HEK293T (cell line): Measurements from ENCODE around the gene SFXN3.

ENCODE experiments used
- CTCF ChIA-PET: fragments of 350-600 bp; formaldehyde crosslinking; extraction: SDS; loops from one replicate; lab custom pipeline; 2021; ENCODE audit warnings: antibody characterized with exemption, inconsistent platforms; lab: Yijun Ruan, JAX
- POLR2A ChIA-PET: fragments of 350-600 bp; formaldehyde crosslinking; extraction: SDS; loops from one replicate; lab custom pipeline; 2020; ENCODE audit warnings: antibody characterized with exemption, inconsistent platforms; lab: Yijun Ruan, JAX
- DNase-seq: peaks from one replicate; pipeline ENCODE4 v3.0.0; 2012; ENCODE audit warnings: mixed read lengths; ENCODE audit errors: extremely low spot score
- ARNT ChIP-seq: fragments of 450-650 bp; IDR thresholded peaks from 2 replicates; pipeline ENCODE4 v1.6.1; 2017; ENCODE audit warnings: mild to moderate bottlenecking
- BHLHE40 ChIP-seq: fragments of 450-650 bp; IDR thresholded peaks from 2 replicates; pipeline ENCODE4 v1.6.1; 2016; ENCODE audit warnings: mild to moderate bottlenecking, moderate library complexity, borderline replicate concordance
- CTBP1 ChIP-seq: fragments of 450-650 bp; IDR thresholded peaks from 2 replicates; pipeline ENCODE4 v1.6.1; 2016; ENCODE audit warnings: borderline replicate concordance
- ELF4 ChIP-seq: fragments of 450-650 bp; IDR thresholded peaks from 2 replicates; pipeline ENCODE4 v1.6.1; 2017; ENCODE audit warnings: antibody characterized with exemption
- FOXA1 ChIP-seq: fragments of 450-650 bp; IDR thresholded peaks from 2 replicates; pipeline ENCODE4 v1.6.1; 2016; ENCODE audit warnings: mild to moderate bottlenecking
- FOXK2 ChIP-seq: fragments of 450-650 bp; IDR thresholded peaks from 2 replicates; pipeline ENCODE4 v1.6.1; 2016; ENCODE audit warnings: mild to moderate bottlenecking
- FOXM1 ChIP-seq: fragments of 450-650 bp; IDR thresholded peaks from 2 replicates; pipeline ENCODE4 v1.6.1; 2017; ENCODE audit warnings: mild to moderate bottlenecking, borderline replicate concordance
- HDGF ChIP-seq: fragments of 450-650 bp; IDR thresholded peaks from 2 replicates; pipeline ENCODE4 v1.6.1; 2017; ENCODE audit warnings: antibody characterized with exemption, borderline replicate concordance
- L3MBTL2 ChIP-seq: fragments of 450-650 bp; conservative IDR thresholded peaks from 2 replicates; pipeline ENCODE4 v1.6.1; 2016; ENCODE audit warnings: mild to moderate bottlenecking
- LEF1 ChIP-seq: fragments of 450-650 bp; IDR thresholded peaks from 2 replicates; pipeline ENCODE4 v1.6.1; 2017; ENCODE audit warnings: mild to moderate bottlenecking, borderline replicate concordance
- NFRKB ChIP-seq: fragments of 450-650 bp; IDR thresholded peaks from 2 replicates; pipeline ENCODE4 v1.6.1; 2016; ENCODE audit warnings: mild to moderate bottlenecking, moderate library complexity
- PKNOX1 ChIP-seq: fragments of 450-650 bp; IDR thresholded peaks from 2 replicates; pipeline ENCODE4 v1.6.1; 2016
- SP1 ChIP-seq: fragments of 450-650 bp; IDR thresholded peaks from 2 replicates; pipeline ENCODE4 v1.6.1; 2017
- SUZ12 ChIP-seq: fragments of 450-650 bp; IDR thresholded peaks from 2 replicates; pipeline ENCODE4 v1.6.1; 2016; ENCODE audit warnings: mild to moderate bottlenecking
- TARDBP ChIP-seq: fragments of 450-650 bp; IDR thresholded peaks from 2 replicates; pipeline ENCODE4 v1.6.1; 2016
- ZNF384 ChIP-seq: fragments of 450-650 bp; IDR thresholded peaks from 2 replicates; pipeline ENCODE4 v1.6.1; 2016

Gene SFXN3

DNA sequence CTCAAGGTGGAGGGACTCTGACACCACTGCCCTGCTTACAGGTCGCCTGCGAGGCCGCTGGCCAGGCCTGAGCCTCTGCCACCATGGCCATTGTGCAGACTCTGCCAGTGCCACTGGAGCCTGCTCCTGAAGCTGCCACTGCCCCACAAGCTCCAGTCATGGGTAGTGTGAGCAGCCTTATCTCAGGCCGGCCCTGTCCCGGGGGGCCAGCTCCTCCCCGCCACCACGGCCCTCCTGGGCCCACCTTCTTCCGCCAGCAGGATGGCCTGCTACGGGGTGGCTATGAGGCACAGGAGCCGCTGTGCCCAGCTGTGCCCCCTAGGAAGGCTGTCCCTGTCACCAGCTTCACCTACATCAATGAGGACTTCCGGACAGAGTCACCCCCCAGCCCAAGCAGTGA, 28.6 kb upstream of the SFXN3 start:
- ChIA-PET POLR2A (interaction anchor here (1.0 to 1.6 kb wide), 2 partner anchors 40 to 59 kb away, joined by 4 read pairs; partner anchors contain the start of gene KAZALD1), CTCF (interaction anchor here (0.7 to 1.9 kb wide), 3 partner anchors 9 to 16 kb away, joined by 3 to 9 read pairs (median 5); no protein-coding TSS in a partner anchor)
- TF ChIP-seq NFRKB (no peak), ZNF384 (no peak)
- DNase-seq, result no peak

- TF ChIP-seq PKNOX1 (no peak), ELF4 (no peak), BHLHE40 (no peak), HDGF (no peak), TARDBP (no peak)
- no peak for DNase-seq
- ChIA-PET POLR2A (interaction anchor here (1.6 kb wide), 1 partner anchor 58 kb away, joined by 4 read pairs; the partner anchor contains the start of gene KAZALD1), CTCF (interaction anchor here (0.6 to 1.9 kb wide), 2 partner anchors 8 to 37 kb away, joined by 3 to 9 read pairs; no protein-coding TSS in a partner anchor)
These were observed 27.3 kb upstream of the SFXN3 start for GRCh38 chr10:101003639-101004206.

DNA sequence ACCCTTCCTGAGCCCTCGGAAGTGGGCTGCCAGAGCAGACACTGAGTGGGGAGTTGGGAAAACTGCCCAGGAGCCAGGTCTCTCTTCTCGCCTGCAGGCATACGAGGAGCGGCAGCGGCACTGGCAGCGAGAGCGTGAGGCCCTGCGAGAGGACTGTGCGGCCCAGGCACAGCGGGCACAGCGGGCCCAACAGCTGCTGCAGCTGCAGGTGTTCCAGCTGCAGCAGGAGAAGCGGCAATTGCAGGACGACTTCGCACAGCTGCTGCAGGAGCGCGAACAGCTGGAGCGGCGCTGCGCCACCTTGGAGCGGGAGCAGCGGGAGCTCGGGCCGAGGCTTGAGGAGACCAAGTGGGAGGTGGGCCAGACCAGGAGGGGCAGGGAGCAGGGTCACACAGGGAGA, 25.7 kb upstream of the SFXN3 start:
- DNase-seq, result no peak
- CTCF ChIA-PET, result no interaction called here
- POLR2A ChIA-PET, result interaction anchor here (1.7 kb wide), 1 partner anchor 18 kb away, joined by 4 read pairs; the partner anchor contains the start of genes MRPL43 and TWNK
- no peak for TF ChIP-seq FOXM1
- no peak for TF ChIP-seq NFRKB
- TF ChIP-seq LEF1, result no peak
- no peak for TF ChIP-seq FOXA1
- no peak for TF ChIP-seq L3MBTL2
- no peak for TF ChIP-seq ARNT
- TF ChIP-seq BHLHE40, result no peak
- TF ChIP-seq PKNOX1, result no peak
- no peak for TF ChIP-seq FOXK2
- no peak for TF ChIP-seq HDGF
- TF ChIP-seq ZNF384, result no peak
- TF ChIP-seq SUZ12, result no peak
- TF ChIP-seq TARDBP, result no peak
- no peak for TF ChIP-seq ELF4
- no peak for TF ChIP-seq SP1
- no peak for TF ChIP-seq CTBP1

- TF ChIP-seq FOXM1, result no peak
- no peak for TF ChIP-seq CTBP1
- TF ChIP-seq ZNF384, result no peak
- TF ChIP-seq ARNT, result no peak
- no peak for TF ChIP-seq TARDBP
- no peak for TF ChIP-seq NFRKB
- TF ChIP-seq HDGF, result no peak
- TF ChIP-seq ELF4, result no peak
- TF ChIP-seq FOXA1, result no peak
- TF ChIP-seq SP1, result no peak
- no peak for TF ChIP-seq BHLHE40
- TF ChIP-seq PKNOX1, result no peak
- no peak for TF ChIP-seq FOXK2
- no peak for TF ChIP-seq L3MBTL2
- TF ChIP-seq SUZ12, result no peak
- no peak for TF ChIP-seq LEF1
- ChIA-PET CTCF (no interaction called here), POLR2A (interaction anchor here (1.1 to 1.7 kb wide), 5 partner anchors 8 to 19 kb away, joined by 3 to 5 read pairs (median 4); partner anchors contain the start of genes MRPL43 and TWNK)
- DNase-seq, result no peak
These were observed 25.0 kb upstream of the SFXN3 start for GRCh38 chr10:101005869-101006567.

- CTCF ChIA-PET, result interaction anchor here (1.2 to 2.6 kb wide), 2 partner anchors 8 to 39 kb away, joined by 4 to 12 read pairs; no protein-coding TSS in a partner anchor
- no peak for DNase-seq
- no peak for TF ChIP-seq TARDBP
- no peak for TF ChIP-seq FOXM1
- TF ChIP-seq L3MBTL2, result no peak
- TF ChIP-seq CTBP1, result no peak
- no peak for TF ChIP-seq SP1
- TF ChIP-seq HDGF, result no peak
- TF ChIP-seq NFRKB, result no peak
- no peak for TF ChIP-seq ARNT
- TF ChIP-seq FOXA1, result no peak
- TF ChIP-seq SUZ12, result no peak
- TF ChIP-seq BHLHE40, result no peak
- TF ChIP-seq LEF1, result no peak
- no peak for TF ChIP-seq ELF4
- TF ChIP-seq FOXK2, result no peak
- TF ChIP-seq ZNF384, result no peak
- no peak for TF ChIP-seq PKNOX1
- POLR2A ChIA-PET, result interaction anchor here (1.1 to 1.7 kb wide), 6 partner anchors 8 to 93 kb away, joined by 3 to 5 read pairs (median 4); partner anchors contain the start of genes MRPL43 and TWNK
These were observed 24.4 kb upstream of the SFXN3 start for GRCh38 chr10:101006593-101007098.
